Tibial nerve (tissue), 4 donors: ENCODE data around the gene PLEKHG4.

Experiments used
- CTCF ChIP-seq, 5 experiments: fragments of 200-600 bp in 3 of 5; fragments of 450-650 bp in 2 of 5; sonication (generic) in 3 of 5; IDR thresholded peaks; one replicate each; pipeline ENCODE4 v1.5.1; 2016 to 2019; ENCODE audit warnings: antibody characterized with exemption in 5 of 5, mild to moderate bottlenecking in 3 of 5, moderate library complexity in 2 of 5
- EP300 ChIP-seq, 2 donors: sonication (generic); formaldehyde crosslinking; IDR thresholded peaks; one replicate each; pipeline ENCODE4 v1.6.1; 2017; ENCODE audit warnings: antibody characterized with exemption in 2 of 2, mild to moderate bottlenecking in 1 of 2

- TF ChIP-seq EP300 (IDR thresholded peaks at IDR 0.05) = no peak
- TF ChIP-seq CTCF (IDR thresholded peaks at IDR 0.05) = peak; percentile 86 to 95 (median 90)
These were observed at the start of gene PLEKHG4 for GRCh38 chr16:67279296-67280089.
